ENCODE measurements around the gene DLG3. TPM values are rescaled to one million over a fixed set of nuclear protein-coding genes. Genes with fewer than 3 reads are reported as not detected.

The DLG3 gene
- total and polyA plus RNA-seq, 2 of the 8 experiments (the other 6 are each of a cell fraction or from before 2014, with no cell fraction given) = 29.2 to 63.8 TPM

- Histone ChIP-seq H3K36me3 (ENCODE audit: control insufficient read depth in 2 of 4, insufficient read depth in 4 of 4, low read length in 3 of 4) (peaks cover 0 to 4% (median 0%) of the 10 kb centered on the region in 4 experiments; a peak in 1 of 8 replicates), H4K5ac (ENCODE audit: insufficient read length, low read depth, low read length) (no peak overlapping the region), H3K56ac (replicated peaks; ENCODE audit: insufficient read length, low read depth, low read length) (no peak overlapping the region), H3K4me3 (ENCODE audit: extremely low read depth in 1 of 4, insufficient read depth in 2 of 4, low read depth in 3 of 4, low read length in 4 of 4) (no peak overlapping the region), H2AFZ (ENCODE audit: low read length) (no peak overlapping the region), H3K23me2 (ENCODE audit: low read depth, low read length) (no peaks in the 10 kb centered on the region), H3K79me1 (ENCODE audit: low read depth, low read length) (no peaks in the 10 kb centered on the region), H4K91ac (replicated peaks; ENCODE audit: insufficient read length, low read length) (no peak overlapping the region), H2BK12ac (ENCODE audit: low read depth, low read length) (no peak overlapping the region), H3K79me2 (ENCODE audit: control insufficient read depth in 1 of 2, insufficient read depth in 2 of 2, low read length in 2 of 2) (peaks cover 0 to 72% of the 10 kb centered on the region in 2 experiments; a peak in 2 of 4 replicates), H2BK15ac (ENCODE audit: low read length) (no peak overlapping the region), H2BK20ac (ENCODE audit: low read length) (no peak overlapping the region), H2AK5ac (ENCODE audit: low read depth, low read length) (no peak overlapping the region), H3K18ac (ENCODE audit: extremely low read depth, low read length) (no peak overlapping the region), H2BK5ac (ENCODE audit: low read depth, low read length) (no peak overlapping the region), H3K4ac (replicated peaks; ENCODE audit: insufficient read length, low read depth, low read length) (no peak overlapping the region), H4K20me1 (replicated peaks in 1 of 2; ENCODE audit: control insufficient read depth in 1 of 2, insufficient read depth in 2 of 2, low read length in 2 of 2) (peaks cover 0 to 6% of the 10 kb centered on the region in 2 experiments), H3K9ac (replicated peaks in 1 of 4; ENCODE audit: extremely low read depth in 1 of 4, low read depth in 3 of 4, low read length in 3 of 4) (no peak overlapping the region), H3K23ac (ENCODE audit: insufficient read length) (no peak overlapping the region), H4K8ac (ENCODE audit: extremely low read depth, insufficient read depth, low read length) (no peak overlapping the region), H3K4me2 (ENCODE audit: insufficient read depth in 1 of 2, low read depth in 2 of 2, low read length in 2 of 2) (no peak overlapping the region), H2BK120ac (replicated peaks; ENCODE audit: low read depth, low read length) (no peak overlapping the region), H3K14ac (ENCODE audit: insufficient read length) (no peak overlapping the region), H3K4me1 (replicated peaks in 1 of 4; ENCODE audit: control insufficient read depth in 3 of 4, insufficient read depth in 4 of 4, low read length in 3 of 4) (peaks cover 0 to 3% (median 1%) of the 10 kb centered on the region in 4 experiments; a peak in 3 of 7 replicates), H3K27ac (ENCODE audit: low read depth, low read length) (no peak overlapping the region), H3K27me3 (replicated peaks in 1 of 4; ENCODE audit: control insufficient read depth in 3 of 4, extremely low read depth in 1 of 4, insufficient read depth in 3 of 4, low read length in 3 of 4) (no peaks in the 10 kb centered on the region), H3K9me3 (ENCODE audit: insufficient read depth in 2 of 2, low read depth in 1 of 2, low read length in 1 of 2) (no peaks in the 10 kb centered on the region)
- no peak for DNase-seq (ENCODE audit: low read depth in 1 of 2, low spot score in 2 of 2)
- ChIA-PET CTCF (ENCODE audit: partially characterized antibody) (interaction anchor here (0.7 to 1.0 kb wide), 2 partner anchors 17 to 18 kb away, joined by 3 read pairs; no protein-coding TSS in a partner anchor), POLR2A (ENCODE audit: partially characterized antibody) (interaction anchor here (1.3 to 2.0 kb wide), 2 partner anchors 9 to 17 kb away, joined by 3 to 11 read pairs; no protein-coding TSS in a partner anchor)
- WGBS, 2 experiments (ENCODE audit: extremely low coverage in 1 of 2, insufficient coverage in 1 of 2, insufficient read length in 1 of 2, insufficient replicate concordance in 2 of 2, low coverage in 1 of 2, low lambda C conversion rate in 2 of 2, missing lambda C conversion rate in 1 of 2) = 83% methylated on average over 3 of the region's 3 CpGs; no CpG with 5 or more reads in 1 of the 2 experiments
- no peak for FAIRE-seq
- TF ChIP-seq HDAC2 (IDR thresholded peaks at IDR 0.05; ENCODE audit: borderline replicate concordance in 1 of 2, low read depth in 2 of 2, low read length in 2 of 2) = no peak
- no peak for TF ChIP-seq GTF2F1 (IDR thresholded peaks at IDR 0.05; ENCODE audit: borderline replicate concordance, low read depth, low read length)
- TF ChIP-seq CTCF (IDR thresholded peaks at IDR 0.05; ENCODE audit: control extremely low read depth in 1 of 3, insufficient read depth in 1 of 3, low read depth in 1 of 3, low read length in 3 of 3) = no peak
- TF ChIP-seq EP300 (IDR thresholded peaks at IDR 0.05; ENCODE audit: borderline replicate concordance in 1 of 2, low read depth in 2 of 2, low read length in 2 of 2) = no peak
- TF ChIP-seq SIRT6 (IDR thresholded peaks at IDR 0.05; ENCODE audit: low read length) = no peak
- TF ChIP-seq NANOG (IDR thresholded peaks at IDR 0.05; ENCODE audit: insufficient read depth, low read depth, low read length, poor library complexity, severe bottlenecking) = no peak
- TF ChIP-seq JUN (IDR thresholded peaks at IDR 0.05; ENCODE audit: low read depth, low read length) = no peak
- no peak for TF ChIP-seq CBX8 (IDR thresholded peaks at IDR 0.05; ENCODE audit: borderline replicate concordance, low read depth, low read length)
- no peak for TF ChIP-seq NRF1 (IDR thresholded peaks at IDR 0.05; ENCODE audit: low read depth, low read length)
- TF ChIP-seq CBX5 (IDR thresholded peaks at IDR 0.05; ENCODE audit: low read depth, low read length) = no peak
Observed at GRCh38 chrX:70470850-70471289, 26.2 kb downstream of the DLG3 start.
